DOHH2 (cell line): ENCODE measurements around the gene GLIS2.

Experiments
- EZH2phosphoT487 ChIP-seq: fragments of 200-600 bp; sonication (generic); IDR thresholded peaks from 2 replicates; pipeline ENCODE4 v1.6.1; 2017; ENCODE audit warnings: borderline replicate concordance, mild to moderate bottlenecking, antibody characterized with exemption, low read length, moderate library complexity, mixed read lengths
- TF ChIP-seq, protein P1 (sequence below): fragments of 200-600 bp; sonication (generic); IDR thresholded peaks from one replicate; pipeline ENCODE4 v1.5.1; 2014; ENCODE audit warnings: antibody characterized with exemption, mild to moderate bottlenecking, low read depth, low read length; ENCODE audit not compliant: poor library complexity, severe bottlenecking

DNA sequence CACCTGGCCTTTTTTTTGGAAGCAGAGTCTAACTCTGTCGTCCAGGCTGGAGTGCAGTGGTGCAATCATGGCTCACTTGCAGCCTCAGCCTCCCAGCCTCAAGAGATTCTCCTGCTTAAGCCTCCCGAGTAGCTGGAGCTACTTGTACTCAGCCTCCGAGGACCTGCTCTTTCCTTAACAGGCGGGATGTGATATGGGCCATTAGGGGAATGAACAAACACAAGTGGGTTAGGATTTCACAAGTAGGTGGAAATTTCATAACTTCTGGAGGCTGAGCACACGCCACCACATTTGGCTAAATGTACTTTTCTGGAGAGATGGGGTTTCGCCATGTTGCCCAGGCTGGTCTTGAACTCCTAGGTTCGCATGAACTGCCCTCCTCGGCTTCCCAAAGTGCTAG, 31.1 kb downstream of the GLIS2 start:
- TF ChIP-seq, protein P1, sequence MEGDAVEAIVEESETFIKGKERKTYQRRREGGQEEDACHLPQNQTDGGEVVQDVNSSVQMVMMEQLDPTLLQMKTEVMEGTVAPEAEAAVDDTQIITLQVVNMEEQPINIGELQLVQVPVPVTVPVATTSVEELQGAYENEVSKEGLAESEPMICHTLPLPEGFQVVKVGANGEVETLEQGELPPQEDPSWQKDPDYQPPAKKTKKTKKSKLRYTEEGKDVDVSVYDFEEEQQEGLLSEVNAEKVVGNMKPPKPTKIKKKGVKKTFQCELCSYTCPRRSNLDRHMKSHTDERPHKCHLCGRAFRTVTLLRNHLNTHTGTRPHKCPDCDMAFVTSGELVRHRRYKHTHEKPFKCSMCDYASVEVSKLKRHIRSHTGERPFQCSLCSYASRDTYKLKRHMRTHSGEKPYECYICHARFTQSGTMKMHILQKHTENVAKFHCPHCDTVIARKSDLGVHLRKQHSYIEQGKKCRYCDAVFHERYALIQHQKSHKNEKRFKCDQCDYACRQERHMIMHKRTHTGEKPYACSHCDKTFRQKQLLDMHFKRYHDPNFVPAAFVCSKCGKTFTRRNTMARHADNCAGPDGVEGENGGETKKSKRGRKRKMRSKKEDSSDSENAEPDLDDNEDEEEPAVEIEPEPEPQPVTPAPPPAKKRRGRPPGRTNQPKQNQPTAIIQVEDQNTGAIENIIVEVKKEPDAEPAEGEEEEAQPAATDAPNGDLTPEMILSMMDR = no peak
- TF ChIP-seq EZH2phosphoT487 = no peak
